Stimulated activated naive B cell treated with anti-CD40 and anti-IgM and Interleukin-4, amounts not matched to agents 10 μg/mL and 1 μg/mL and 100 μg/mL, for 72 hours (primary cell): ENCODE measurements around the gene FAM236D.
"Not testable (repeated sequence)": the region's sequence is repeated elsewhere in the genome, so short reads cannot be mapped to it uniquely, and the experiment has no call there.

Source experiments
- ATAC-seq, 2 donors: fragments of 150-1000 bp; cut with Tn5 transposase; replicated peaks; 2 replicates each; pipeline ENCODE4 v1.10.0; 2021; ENCODE audit warnings: moderate library complexity in 1 of 2
- DNase-seq: peaks from one replicate; pipeline ENCODE4 v3.0.0; 2021
- H3K27ac Mint-ChIP-seq: one replicate; pipeline ENCODE4 v1.8.0; 2022; ENCODE audit warnings: mild to moderate bottlenecking, mixed read lengths
- H3K27me3 Mint-ChIP-seq, 2 donors: one replicate each; pipeline ENCODE4 v1.8.0; 2022; ENCODE audit warnings: mixed read lengths in 2 of 2
- H3K36me3 Mint-ChIP-seq, 2 donors: one replicate each; pipeline ENCODE4 v1.8.0; 2022; ENCODE audit warnings: mixed read lengths in 2 of 2, mild to moderate bottlenecking in 1 of 2
- H3K4me1 Mint-ChIP-seq, 2 donors: one replicate each; pipeline ENCODE4 v1.8.0; 2022; ENCODE audit warnings: mixed read lengths in 2 of 2, mild to moderate bottlenecking in 1 of 2
- H3K4me3 Mint-ChIP-seq, 2 donors: one replicate each; pipeline ENCODE4 v1.8.0; 2022; ENCODE audit warnings: mild to moderate bottlenecking in 2 of 2, mixed read lengths in 2 of 2, moderate library complexity in 1 of 2
- H3K9me3 Mint-ChIP-seq, 2 donors: one replicate each; pipeline ENCODE4 v1.8.0; 2022; ENCODE audit warnings: mixed read lengths in 2 of 2, mild to moderate bottlenecking in 1 of 2

Gene FAM236D

DNA sequence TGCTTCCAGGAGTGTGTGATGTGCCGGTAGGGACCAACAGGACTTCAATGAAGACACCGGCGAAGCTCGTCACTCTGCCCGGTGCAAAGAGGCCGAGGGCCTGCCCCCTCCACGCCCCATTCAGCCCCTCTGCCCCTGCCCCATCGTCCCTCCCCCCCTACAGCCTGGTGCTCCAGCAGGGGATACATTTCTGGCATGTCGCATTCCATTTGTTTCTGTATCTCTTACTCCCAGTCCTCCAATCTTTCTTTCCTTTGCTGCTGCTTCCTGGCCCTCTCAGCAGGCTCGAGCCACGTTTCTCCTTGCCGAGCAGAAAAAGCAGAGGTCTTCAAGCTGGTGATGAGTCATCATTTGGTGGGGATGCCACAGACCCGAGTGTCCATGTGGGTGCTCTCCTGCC is at the start of gene FAM236D:
FAM236D (minus strand) TSS at position 101 of the 400 bp plus-strand sequence; CDS start at position 1, 100 bp downstream.
- ATAC-seq, H3K27ac Mint-ChIP-seq, H3K4me1 Mint-ChIP-seq, H3K9me3 Mint-ChIP-seq, H3K27me3 Mint-ChIP-seq, H3K4me3 Mint-ChIP-seq, DNase-seq, H3K36me3 Mint-ChIP-seq: not testable (repeated sequence)

DNA sequence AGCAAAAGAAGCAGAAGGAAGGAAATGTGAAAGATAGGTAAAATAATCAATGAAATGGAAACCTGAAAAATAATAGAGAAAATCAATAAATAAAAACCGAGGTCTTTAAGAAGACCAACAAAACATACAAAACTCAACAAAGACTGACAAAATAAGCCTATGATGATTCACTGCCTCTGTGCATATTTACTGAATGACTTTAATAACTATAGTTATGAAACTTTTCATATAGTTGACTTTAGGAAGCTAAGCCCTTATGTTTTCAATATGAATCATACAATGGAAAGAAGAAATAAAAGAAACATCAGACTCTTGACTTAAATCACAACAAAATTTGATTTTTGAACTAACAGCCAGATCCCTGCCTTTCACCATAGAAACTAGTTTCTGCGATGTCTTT is 29.5 kb upstream of the FAM236D start:
- not testable (repeated sequence) for H3K36me3 Mint-ChIP-seq, DNase-seq, H3K9me3 Mint-ChIP-seq, H3K4me1 Mint-ChIP-seq, H3K27me3 Mint-ChIP-seq, ATAC-seq, H3K27ac Mint-ChIP-seq, H3K4me3 Mint-ChIP-seq

DNA sequence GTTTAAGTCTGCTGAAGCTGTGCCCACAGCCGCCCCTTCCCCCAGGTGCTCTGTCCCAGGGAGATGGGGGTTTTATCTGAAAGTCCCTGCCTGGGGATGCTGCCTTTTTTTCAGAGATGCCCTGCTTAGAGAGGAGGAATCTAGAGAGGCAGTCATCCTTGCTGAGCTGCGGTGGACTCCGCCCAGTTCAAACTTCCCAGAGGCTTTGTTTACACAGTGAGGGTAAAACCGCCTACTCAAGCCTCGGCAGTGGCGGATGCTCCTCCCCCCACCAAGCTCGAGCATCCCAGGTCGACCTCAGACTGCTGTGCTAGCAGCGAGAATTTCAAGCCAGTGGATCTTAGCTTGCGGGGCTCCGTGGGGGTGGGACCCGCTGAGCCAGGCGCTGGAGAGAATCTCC is 22.7 kb upstream of the FAM236D start:
- H3K27ac Mint-ChIP-seq, H3K4me3 Mint-ChIP-seq, H3K4me1 Mint-ChIP-seq, DNase-seq, H3K27me3 Mint-ChIP-seq, ATAC-seq, H3K36me3 Mint-ChIP-seq, H3K9me3 Mint-ChIP-seq: not testable (repeated sequence)

DNA sequence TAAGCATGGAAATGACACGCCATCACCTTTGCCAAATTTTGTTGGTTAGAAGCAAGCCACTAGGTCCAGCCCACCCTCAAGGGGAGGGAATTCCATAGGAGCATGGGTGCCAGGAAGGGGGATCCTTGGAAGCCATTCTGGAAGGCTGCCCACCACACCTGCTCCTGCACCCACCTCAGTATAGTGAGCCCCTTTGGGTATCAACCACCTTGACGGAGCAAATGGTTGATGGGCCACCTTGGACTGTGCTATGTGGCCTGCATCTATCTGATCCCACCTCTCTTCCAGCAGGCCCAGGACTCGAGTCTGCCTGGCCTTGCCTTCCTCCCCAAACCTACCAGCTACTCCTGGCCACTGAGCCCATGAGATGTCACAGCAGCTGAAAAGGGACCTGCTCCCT is 17.6 kb downstream of the FAM236D start:
- not testable (repeated sequence) for H3K4me1 Mint-ChIP-seq, H3K27ac Mint-ChIP-seq, ATAC-seq, H3K9me3 Mint-ChIP-seq, H3K36me3 Mint-ChIP-seq, H3K27me3 Mint-ChIP-seq, DNase-seq, H3K4me3 Mint-ChIP-seq

DNA sequence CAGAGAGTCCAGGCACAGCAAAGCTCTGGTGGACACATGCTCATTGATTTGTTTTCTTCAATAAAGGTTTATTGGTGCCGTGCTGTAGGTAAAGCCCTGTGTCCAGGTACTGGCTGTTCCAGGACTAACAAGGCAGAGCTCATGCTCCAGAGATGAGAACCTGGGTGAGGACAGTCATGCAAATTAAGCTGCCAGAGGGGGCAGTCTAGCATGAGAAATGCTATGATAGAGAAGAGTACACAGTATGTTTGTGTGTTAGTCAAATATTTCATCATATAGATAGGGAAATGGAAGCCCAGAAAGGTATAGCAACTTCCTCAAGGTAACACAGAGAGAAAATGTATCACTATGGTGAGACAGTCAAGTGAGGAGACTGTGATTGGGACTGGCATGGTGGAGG is 19.9 kb downstream of the FAM236D start:
- not testable (repeated sequence) for H3K36me3 Mint-ChIP-seq, H3K4me3 Mint-ChIP-seq, H3K27me3 Mint-ChIP-seq, DNase-seq, H3K9me3 Mint-ChIP-seq, H3K4me1 Mint-ChIP-seq, H3K27ac Mint-ChIP-seq
- peak in 1 of 2 donors; percentile 34 for ATAC-seq

DNA sequence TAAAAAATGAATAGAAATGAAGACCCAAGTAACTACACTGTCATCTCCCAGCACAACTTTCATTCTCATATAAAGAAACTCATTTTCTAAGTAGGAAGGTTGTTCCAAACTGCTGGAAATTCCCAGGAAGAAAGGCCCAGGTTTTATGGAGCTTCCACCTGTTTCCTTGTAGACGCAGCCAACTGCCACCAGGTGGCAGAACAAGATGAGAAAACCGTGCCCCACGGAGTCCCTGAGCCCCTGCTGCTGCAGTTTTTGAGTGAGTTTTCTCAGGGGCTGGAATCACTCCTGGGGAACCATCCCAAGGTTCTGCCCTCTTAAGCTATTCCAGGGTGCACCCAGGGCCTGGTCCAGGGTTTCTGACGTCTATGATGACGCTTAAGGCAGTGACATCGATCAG is 24.0 kb downstream of the FAM236D start:
- H3K27ac Mint-ChIP-seq, H3K27me3 Mint-ChIP-seq, DNase-seq, H3K36me3 Mint-ChIP-seq, ATAC-seq, H3K4me1 Mint-ChIP-seq, H3K4me3 Mint-ChIP-seq, H3K9me3 Mint-ChIP-seq: not testable (repeated sequence)

DNA sequence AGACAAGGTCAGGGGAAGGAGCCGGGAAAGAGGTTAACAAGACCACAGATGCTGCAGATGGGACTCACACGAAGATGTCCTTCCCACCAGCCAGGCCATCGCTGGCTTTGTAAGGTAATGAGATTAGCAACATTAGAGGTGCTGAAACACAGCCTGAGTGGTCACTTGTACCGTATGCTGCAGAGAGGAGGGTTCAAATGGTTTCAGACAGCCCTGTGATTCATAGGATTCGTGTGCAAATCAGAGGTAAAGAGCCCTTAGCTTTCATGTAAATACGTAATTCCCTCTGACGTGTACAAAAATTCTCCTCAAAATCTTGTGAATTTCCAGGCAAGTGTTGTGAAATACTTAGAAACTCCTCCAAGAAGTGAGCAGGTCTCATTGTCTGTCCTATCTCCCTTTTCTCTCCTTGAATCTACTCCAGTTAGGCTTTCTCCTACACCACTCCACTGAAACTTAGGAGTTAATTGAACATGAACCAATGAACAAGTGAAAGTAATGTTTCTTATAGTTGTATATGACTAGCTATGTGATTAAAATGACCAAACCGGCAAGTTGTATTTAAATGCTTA is 24.6 kb downstream of the FAM236D start:
- H3K27ac Mint-ChIP-seq, DNase-seq, H3K27me3 Mint-ChIP-seq, H3K4me1 Mint-ChIP-seq, H3K9me3 Mint-ChIP-seq, H3K36me3 Mint-ChIP-seq, H3K4me3 Mint-ChIP-seq, ATAC-seq: not testable (repeated sequence)

DNA sequence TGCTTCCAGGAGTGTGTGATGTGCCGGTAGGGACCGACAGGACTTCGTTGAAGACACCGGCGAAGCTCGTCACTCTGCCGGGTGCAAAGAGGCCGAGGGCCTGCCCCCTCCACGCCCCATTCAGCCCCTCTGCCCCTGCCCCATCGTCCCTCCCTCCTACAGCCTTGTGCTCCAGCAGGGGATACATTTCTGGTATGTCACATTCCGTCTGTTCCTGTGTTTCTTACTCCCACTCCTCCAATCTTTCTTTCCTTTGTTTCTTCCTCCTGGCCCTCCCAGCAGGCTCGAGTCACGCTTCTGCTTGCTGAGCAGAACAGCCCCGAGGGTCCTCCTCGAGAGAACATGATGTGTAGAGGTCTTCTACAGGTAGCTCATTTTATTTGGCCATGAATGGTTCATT is 25.4 kb downstream of the FAM236D start, which contains the start of gene FAM236B:
FAM236B (minus strand) TSS at position 101 of the 400 bp plus-strand sequence; CDS start at position 1, 100 bp downstream.
- DNase-seq, H3K9me3 Mint-ChIP-seq, H3K4me1 Mint-ChIP-seq, H3K4me3 Mint-ChIP-seq, H3K27ac Mint-ChIP-seq, H3K36me3 Mint-ChIP-seq, ATAC-seq, H3K27me3 Mint-ChIP-seq: not testable (repeated sequence)

DNA sequence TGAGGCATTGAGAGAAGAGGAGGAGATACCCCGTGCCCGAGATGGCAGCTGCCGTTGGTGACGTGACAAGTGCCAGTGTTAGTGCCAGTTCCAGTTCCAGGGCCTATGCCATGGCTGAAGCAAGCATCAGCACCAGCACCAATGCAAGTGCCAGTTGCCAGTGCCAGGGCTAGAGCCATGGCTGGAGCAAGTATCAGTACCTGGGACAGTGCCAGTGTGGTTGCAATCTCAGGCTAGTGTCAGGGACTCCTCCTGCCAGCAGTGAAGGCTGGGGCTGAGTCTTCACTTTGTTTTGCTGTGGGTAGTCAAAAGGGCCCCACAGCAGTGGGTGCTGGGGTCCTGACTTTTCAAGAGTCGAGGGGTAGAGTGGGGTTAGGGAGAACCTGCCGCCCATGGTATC is 29.9 kb downstream of the FAM236D start:
- H3K4me1 Mint-ChIP-seq, H3K27me3 Mint-ChIP-seq, H3K36me3 Mint-ChIP-seq, ATAC-seq, DNase-seq, H3K4me3 Mint-ChIP-seq, H3K27ac Mint-ChIP-seq, H3K9me3 Mint-ChIP-seq: not testable (repeated sequence)

DNA sequence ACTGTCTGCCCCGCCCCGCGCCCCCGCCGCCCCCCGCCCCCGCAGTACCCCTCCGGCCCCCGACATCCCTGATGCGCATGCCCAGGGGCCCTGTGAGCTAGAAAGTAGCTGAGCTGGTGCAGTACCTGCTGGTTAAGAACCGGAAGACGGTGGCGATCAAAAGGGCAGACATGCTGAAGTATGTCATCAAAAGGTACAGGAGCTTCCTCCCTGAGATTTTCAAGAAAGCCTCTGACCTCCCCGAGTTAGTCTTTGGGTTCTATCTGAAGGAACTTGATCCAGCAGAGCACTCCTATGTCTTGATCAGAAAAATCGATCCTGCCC is 30.6 kb downstream of the FAM236D start:
- not testable (repeated sequence) for DNase-seq, H3K27ac Mint-ChIP-seq, H3K27me3 Mint-ChIP-seq, H3K4me3 Mint-ChIP-seq, H3K36me3 Mint-ChIP-seq, H3K9me3 Mint-ChIP-seq, H3K4me1 Mint-ChIP-seq
- ATAC-seq = peak; percentile 88 to 90

DNA sequence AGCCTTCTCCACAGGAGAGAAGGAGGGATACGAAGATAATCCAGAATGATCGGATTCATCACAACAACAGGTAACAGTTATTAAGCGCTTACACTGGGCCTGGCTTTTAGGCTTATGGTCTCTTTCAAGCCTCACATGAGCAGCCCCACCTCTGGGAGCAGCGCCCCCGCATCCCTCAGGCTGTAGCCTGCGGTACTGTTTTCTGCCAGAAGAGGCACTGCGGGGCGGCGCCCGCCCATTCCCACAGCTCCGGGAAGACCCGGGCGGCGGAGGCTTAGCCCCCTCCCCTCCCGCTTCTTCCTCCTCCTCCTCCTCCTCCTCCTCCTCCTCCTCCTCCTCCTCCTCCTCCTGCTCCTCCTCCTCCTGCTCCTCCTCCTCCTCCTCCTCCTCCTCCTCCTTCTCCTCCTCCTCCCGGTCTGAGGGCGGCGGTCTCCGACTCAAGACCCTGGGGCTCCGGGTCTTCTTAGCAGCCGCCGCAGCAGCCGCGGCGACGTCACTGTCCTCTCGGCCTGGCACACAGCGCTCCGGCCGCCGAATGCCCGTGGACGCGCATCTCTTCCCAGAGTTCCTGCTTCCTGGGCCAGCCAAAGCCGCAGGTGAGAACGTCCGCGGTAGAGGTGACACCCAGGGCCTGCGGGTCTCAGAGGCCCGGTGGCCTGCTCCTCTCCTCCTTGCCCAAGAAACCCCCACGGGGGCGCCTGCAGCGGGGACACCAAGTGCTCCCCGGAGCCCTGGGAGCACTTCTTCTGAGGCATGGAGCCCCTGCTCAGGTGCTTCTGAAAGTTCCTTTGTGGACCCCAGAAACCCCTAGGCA is 31.1 kb downstream of the FAM236D start, which contains the start of gene DMRTC1B:
DMRTC1B (plus strand) TSS at position 238 of the 814 bp plus-strand sequence. CDS start 68,246 bp downstream, outside the sequence.
- H3K4me3 Mint-ChIP-seq, H3K27ac Mint-ChIP-seq, H3K4me1 Mint-ChIP-seq, H3K27me3 Mint-ChIP-seq, H3K9me3 Mint-ChIP-seq, DNase-seq, H3K36me3 Mint-ChIP-seq: not testable (repeated sequence)
- peak; percentile 83 to 84 for ATAC-seq

DNA sequence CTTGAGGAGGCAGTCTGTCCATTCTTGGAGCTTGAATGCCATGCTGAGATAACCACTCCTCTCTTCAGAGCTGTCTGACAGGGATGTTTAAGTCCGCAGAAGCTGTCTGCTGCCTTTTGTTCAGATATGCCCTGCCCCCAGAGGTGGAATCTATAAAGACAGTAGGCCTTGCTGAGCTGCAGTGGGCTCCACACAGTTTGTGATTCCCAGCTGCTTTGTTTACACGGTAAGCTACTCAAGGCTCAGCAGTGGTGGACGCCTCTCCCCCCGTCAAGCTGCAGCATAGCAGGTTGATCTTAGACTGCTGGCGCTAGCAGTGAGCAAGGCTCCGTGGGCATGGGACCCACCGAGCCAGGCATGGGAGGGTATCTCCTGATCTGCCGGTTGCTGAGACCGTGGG is 47.6 kb downstream of the FAM236D start:
- H3K27ac Mint-ChIP-seq, H3K36me3 Mint-ChIP-seq: not testable (repeated sequence)

More for the DNA sequence above, 47.6 kb downstream of the FAM236D start:
- not testable (repeated sequence) for DNase-seq, H3K27me3 Mint-ChIP-seq, H3K4me1 Mint-ChIP-seq, ATAC-seq, H3K4me3 Mint-ChIP-seq, H3K9me3 Mint-ChIP-seq
